GM18951 (cell line): ENCODE data around the gene URB2.
"Not testable (repeated sequence)": the region's sequence is repeated elsewhere in the genome, so short reads cannot be mapped to it uniquely, and the experiment has no call there.

ENCODE experiments used
- POLR2A ChIP-seq: IDR thresholded peaks from 4 replicates; pipeline ENCODE4 v1.6.1; 2011; ENCODE audit warnings: mild to moderate bottlenecking; ENCODE audit not compliant: insufficient read length, insufficient read depth; ENCODE audit errors: extremely low read depth
- in situ Hi-C: fragments of 300-500 bp; cut with MboI; formaldehyde crosslinking; loops from one replicate; pipeline ENCODE4 v1.12.0; 2022; ENCODE audit warnings: low sequenced_read_pairs, mixed read lengths, inconsistent platforms; ENCODE audit not compliant: unreplicated experiment

Gene URB2

GRCh38 chr1:229694053-229694693 lies 68.1 kb downstream of the URB2 start:
- no peak for TF ChIP-seq POLR2A
- in situ Hi-C loops = no loop called here

GRCh38 chr1:229696385-229696784 lies 70.3 kb downstream of the URB2 start:
- in situ Hi-C loops = no loop called here
- TF ChIP-seq POLR2A = no peak

- no peak for TF ChIP-seq POLR2A
- in situ Hi-C loops = no loop called here
Measured at GRCh38 chr1:229699613-229700267, 73.7 kb downstream of the URB2 start.

GRCh38 chr1:229704157-229704556 lies 78.1 kb downstream of the URB2 start:
- in situ Hi-C loops = no loop called here
- no peak for TF ChIP-seq POLR2A

- in situ Hi-C loops = not testable (repeated sequence)
Measured at GRCh38 chr1:229705152-229705551, 79.1 kb downstream of the URB2 start.

GRCh38 chr1:229707127-229707526 lies 81.1 kb downstream of the URB2 start:
- in situ Hi-C loops = not testable (repeated sequence)

- TF ChIP-seq POLR2A = no peak
- in situ Hi-C loops = no loop called here
Measured at GRCh38 chr1:229709500-229710013, 83.5 kb downstream of the URB2 start.
